Osteocyte (in vitro differentiated cells): ENCODE results near the gene SLC30A7. TPM values are rescaled to one million over a fixed set of nuclear protein-coding genes. Genes with fewer than 3 reads are reported as not detected.

Experiments
- DNase-seq: peaks from one replicate; pipeline ENCODE4 v3.0.0; 2021; ENCODE audit warnings: mixed read lengths; ENCODE audit not compliant: unreplicated experiment; ENCODE audit errors: extremely low spot score
- H3K27ac Mint-ChIP-seq: one replicate; pipeline ENCODE4 v1.8.0; 2021; ENCODE audit warnings: mild to moderate bottlenecking, mixed read lengths; ENCODE audit not compliant: unreplicated experiment
- H3K27me3 Mint-ChIP-seq: one replicate; pipeline ENCODE4 v1.8.0; 2021; ENCODE audit warnings: mixed read lengths; ENCODE audit not compliant: unreplicated experiment
- H3K36me3 Mint-ChIP-seq: one replicate; pipeline ENCODE4 v1.8.0; 2021; ENCODE audit warnings: mixed read lengths; ENCODE audit not compliant: unreplicated experiment
- H3K4me1 Mint-ChIP-seq: one replicate; pipeline ENCODE4 v1.8.0; 2021; ENCODE audit warnings: mixed read lengths; ENCODE audit not compliant: unreplicated experiment
- H3K4me3 Mint-ChIP-seq: one replicate; pipeline ENCODE4 v1.8.0; 2021; ENCODE audit warnings: mild to moderate bottlenecking, moderate library complexity, mixed read lengths; ENCODE audit not compliant: unreplicated experiment
- H3K9me3 Mint-ChIP-seq: one replicate; pipeline ENCODE4 v1.8.0; 2021; ENCODE audit warnings: mixed read lengths; ENCODE audit not compliant: unreplicated experiment
- total RNA-seq: library from RNA; stranded (reverse); gene quantifications from 2 replicates; pipeline ENCODE4 v1.2.1, GENCODE V29; 2021
- TF ChIP-seq, protein P1 (sequence below): fragments of 200-600 bp; sonication (generic); IDR thresholded peaks from 2 replicates; pipeline ENCODE4 v1.5.0; 2021; ENCODE audit warnings: antibody characterized with exemption, mild to moderate bottlenecking, moderate library complexity

The SLC30A7 gene
- total RNA-seq, 1 donor from 2014 or later: 38.3 TPM

- no peak overlapping the region for H3K4me3 Mint-ChIP-seq
- DNase-seq: no peak
- H3K9me3 Mint-ChIP-seq: peaks cover 7% of the 10 kb centered on the region
- TF ChIP-seq, protein P1, sequence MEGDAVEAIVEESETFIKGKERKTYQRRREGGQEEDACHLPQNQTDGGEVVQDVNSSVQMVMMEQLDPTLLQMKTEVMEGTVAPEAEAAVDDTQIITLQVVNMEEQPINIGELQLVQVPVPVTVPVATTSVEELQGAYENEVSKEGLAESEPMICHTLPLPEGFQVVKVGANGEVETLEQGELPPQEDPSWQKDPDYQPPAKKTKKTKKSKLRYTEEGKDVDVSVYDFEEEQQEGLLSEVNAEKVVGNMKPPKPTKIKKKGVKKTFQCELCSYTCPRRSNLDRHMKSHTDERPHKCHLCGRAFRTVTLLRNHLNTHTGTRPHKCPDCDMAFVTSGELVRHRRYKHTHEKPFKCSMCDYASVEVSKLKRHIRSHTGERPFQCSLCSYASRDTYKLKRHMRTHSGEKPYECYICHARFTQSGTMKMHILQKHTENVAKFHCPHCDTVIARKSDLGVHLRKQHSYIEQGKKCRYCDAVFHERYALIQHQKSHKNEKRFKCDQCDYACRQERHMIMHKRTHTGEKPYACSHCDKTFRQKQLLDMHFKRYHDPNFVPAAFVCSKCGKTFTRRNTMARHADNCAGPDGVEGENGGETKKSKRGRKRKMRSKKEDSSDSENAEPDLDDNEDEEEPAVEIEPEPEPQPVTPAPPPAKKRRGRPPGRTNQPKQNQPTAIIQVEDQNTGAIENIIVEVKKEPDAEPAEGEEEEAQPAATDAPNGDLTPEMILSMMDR: no peak
- no peaks in the 10 kb centered on the region for H3K27me3 Mint-ChIP-seq
- no peaks in the 10 kb centered on the region for H3K4me1 Mint-ChIP-seq
- no peak overlapping the region for H3K27ac Mint-ChIP-seq
- H3K36me3 Mint-ChIP-seq: peaks cover 59% of the 10 kb centered on the region
Observed at GRCh38 chr1:100909018-100909417, 13.1 kb downstream of the SLC30A7 start.

DNA sequence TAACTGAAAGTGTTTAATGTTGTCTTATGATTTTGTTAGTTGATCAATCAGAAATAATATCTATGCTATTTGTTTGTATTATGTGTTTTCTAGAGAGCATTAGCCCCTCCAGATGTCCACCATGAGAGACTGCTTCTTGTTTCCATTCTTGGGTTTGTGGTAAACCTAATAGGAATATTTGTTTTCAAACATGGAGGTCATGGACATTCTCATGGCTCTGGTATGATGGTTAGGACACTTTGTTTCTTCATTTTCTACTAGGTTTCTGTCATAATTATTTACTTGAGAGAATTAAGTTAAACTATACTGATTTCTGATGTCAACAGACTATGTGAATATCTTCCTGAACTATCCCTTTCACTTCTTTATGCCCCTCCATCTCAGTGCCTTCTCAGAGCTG is 16.1 kb downstream of the SLC30A7 start:
- H3K4me1 Mint-ChIP-seq: no peaks in the 10 kb centered on the region
- H3K4me3 Mint-ChIP-seq: no peak overlapping the region
- no peaks in the 10 kb centered on the region for H3K9me3 Mint-ChIP-seq
- no peaks in the 10 kb centered on the region for H3K27me3 Mint-ChIP-seq
- H3K27ac Mint-ChIP-seq: no peak overlapping the region
- TF ChIP-seq, protein P1: no peak
- H3K36me3 Mint-ChIP-seq: peaks cover 42% of the 10 kb centered on the region
- DNase-seq: no peak

DNA sequence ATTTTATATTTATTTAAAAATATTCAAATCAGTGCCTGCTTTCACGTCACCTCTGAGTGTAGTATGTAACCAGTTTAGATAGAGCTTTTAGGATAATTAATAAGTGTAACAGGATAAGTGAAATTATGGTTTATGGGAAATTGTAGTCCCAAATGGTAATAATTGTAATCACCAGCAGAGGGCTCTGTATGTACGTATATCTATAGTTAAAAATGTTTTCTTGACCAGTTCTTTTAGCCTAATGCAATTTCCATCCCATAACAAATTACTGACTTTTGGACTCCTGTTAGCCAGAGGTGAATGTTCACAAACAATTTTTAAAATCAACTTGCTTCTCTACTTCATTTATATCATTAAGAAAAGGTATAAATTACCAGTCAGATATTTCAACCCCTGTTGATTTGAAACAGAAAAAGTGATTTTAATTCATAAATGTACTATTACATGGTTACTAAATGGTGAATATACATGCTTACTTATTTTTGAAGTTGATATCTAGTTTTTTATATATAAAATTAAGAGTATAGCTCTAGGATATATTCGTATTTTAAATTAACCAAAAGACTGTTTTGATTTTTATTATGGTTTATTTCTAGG is 25.3 kb downstream of the SLC30A7 start:
- peaks cover 1% of the 10 kb centered on the region for H3K4me1 Mint-ChIP-seq
- H3K4me3 Mint-ChIP-seq: no peak overlapping the region
- H3K27ac Mint-ChIP-seq: no peak overlapping the region
- no peaks in the 10 kb centered on the region for H3K9me3 Mint-ChIP-seq
- DNase-seq: no peak
- TF ChIP-seq, protein P1: peak; percentile 77
- H3K27me3 Mint-ChIP-seq: no peaks in the 10 kb centered on the region
- peaks cover 30% of the 10 kb centered on the region for H3K36me3 Mint-ChIP-seq

DNA sequence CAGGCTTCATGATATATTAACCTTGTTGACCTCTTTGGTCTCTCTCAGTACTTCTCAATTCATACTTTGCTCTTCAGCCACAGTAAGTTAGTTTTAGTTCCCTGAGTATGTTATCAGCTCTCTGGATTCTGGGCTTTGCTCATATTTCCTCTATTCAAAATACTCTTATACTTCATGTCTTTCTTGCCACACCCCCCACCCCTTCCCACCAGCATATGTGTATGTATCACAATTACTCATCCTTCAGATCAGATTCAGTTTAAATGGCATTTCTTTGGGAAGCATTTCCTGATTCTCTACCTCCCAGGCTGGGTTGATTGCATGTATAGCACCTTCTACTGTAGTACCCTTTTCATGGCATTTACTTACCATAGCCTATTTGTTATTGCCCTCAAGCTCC is 28.3 kb downstream of the SLC30A7 start:
- H3K27ac Mint-ChIP-seq: no peak overlapping the region
- H3K4me1 Mint-ChIP-seq: peaks cover 1% of the 10 kb centered on the region
- H3K4me3 Mint-ChIP-seq: no peak overlapping the region
- peaks cover 23% of the 10 kb centered on the region for H3K36me3 Mint-ChIP-seq
- TF ChIP-seq, protein P1: no peak
- H3K9me3 Mint-ChIP-seq: no peaks in the 10 kb centered on the region
- H3K27me3 Mint-ChIP-seq: no peaks in the 10 kb centered on the region
- DNase-seq: no peak

DNA sequence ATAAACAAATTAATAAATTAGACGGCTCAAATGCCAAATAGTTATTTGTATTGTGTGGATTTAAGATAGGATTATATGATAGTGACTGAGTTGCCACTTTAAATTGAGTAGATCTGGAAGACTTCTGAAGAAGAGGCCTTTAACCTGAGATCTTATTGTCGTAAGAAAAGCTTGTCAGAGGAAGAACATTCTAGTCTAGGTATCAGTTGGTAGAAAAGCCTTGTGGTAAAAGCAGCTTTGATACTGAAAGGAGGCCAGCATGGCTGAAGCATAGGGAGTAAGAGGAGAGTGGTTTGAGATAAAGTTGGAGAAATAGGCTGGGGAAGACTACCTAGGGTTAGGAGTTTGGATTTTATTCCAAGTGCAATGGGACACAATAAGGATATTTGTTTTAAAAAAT is 29.1 kb downstream of the SLC30A7 start:
- H3K27me3 Mint-ChIP-seq: no peaks in the 10 kb centered on the region
- no peak overlapping the region for H3K4me3 Mint-ChIP-seq
- TF ChIP-seq, protein P1: no peak
- no peak for DNase-seq
- H3K27ac Mint-ChIP-seq: no peak overlapping the region
- peaks cover 23% of the 10 kb centered on the region for H3K36me3 Mint-ChIP-seq
- H3K4me1 Mint-ChIP-seq: peaks cover 1% of the 10 kb centered on the region
- no peaks in the 10 kb centered on the region for H3K9me3 Mint-ChIP-seq
